Astrocyte (in vitro differentiated cells and primary cell): ENCODE measurements around the gene PGM2L1. TPM values are rescaled to one million over a fixed set of nuclear protein-coding genes. Genes with fewer than 3 reads are reported as not detected.
"Not testable (repeated sequence)": the region's sequence is repeated elsewhere in the genome, so short reads cannot be mapped to it uniquely, and the experiment has no call there.

Experiments used
- DNase-seq: peaks from one replicate; pipeline ENCODE4 v3.0.0-alpha.2; 2010; ENCODE audit warnings: low read depth
- FAIRE-seq: peaks from 2 replicates; lab custom pipeline; 2011; peaks lifted over from hg19 to GRCh38; lab: Jason Lieb, UNC
- H2AFZ ChIP-seq: 2 replicates; pipeline ENCODE4 v1.6.0; 2012; ENCODE audit warnings: low read depth, low read length, inconsistent platforms
- H3K27ac ChIP-seq: 2 replicates; pipeline ENCODE4 v1.5.1; 2011; ENCODE audit warnings: low read depth, low read length, inconsistent platforms
- H3K27me3 ChIP-seq: 2 replicates; pipeline ENCODE4 v1.6.0; 2011; ENCODE audit warnings: low read length, inconsistent platforms; ENCODE audit not compliant: insufficient read depth
- H3K36me3 ChIP-seq: 2 replicates; pipeline ENCODE4 v1.5.1; 2011; ENCODE audit warnings: low read length, inconsistent platforms; ENCODE audit not compliant: insufficient read depth
- H3K4me1 ChIP-seq: 2 replicates; pipeline ENCODE4 v1.5.1; 2011; ENCODE audit warnings: low read length, inconsistent platforms; ENCODE audit not compliant: insufficient read depth
- H3K4me2 ChIP-seq: 2 replicates; pipeline ENCODE4 v1.6.0; 2012; ENCODE audit warnings: low read length, inconsistent platforms
- H3K4me3 ChIP-seq: 2 replicates; pipeline ENCODE4 v1.5.1; 2011; ENCODE audit warnings: low read depth, mild to moderate bottlenecking, low read length, inconsistent platforms; ENCODE audit not compliant: insufficient read depth
- H3K79me2 ChIP-seq: 2 replicates; pipeline ENCODE4 v1.6.0; 2012; ENCODE audit warnings: mild to moderate bottlenecking, low read length, inconsistent platforms; ENCODE audit not compliant: insufficient read depth
- H3K9ac ChIP-seq: 2 replicates; pipeline ENCODE4 v1.6.0; 2012; ENCODE audit warnings: mild to moderate bottlenecking, low read length, inconsistent platforms
- H3K9me3 ChIP-seq: 2 replicates; pipeline ENCODE4 v1.5.1; 2012; ENCODE audit warnings: low read depth, mild to moderate bottlenecking, low read length, inconsistent platforms; ENCODE audit not compliant: insufficient read depth
- H4K20me1 ChIP-seq: 2 replicates; pipeline ENCODE4 v1.6.0; 2012; ENCODE audit warnings: low read length, inconsistent platforms; ENCODE audit not compliant: insufficient read depth
- H3K27ac Mint-ChIP-seq: one replicate; pipeline ENCODE4 v1.8.0; 2021; ENCODE audit warnings: mild to moderate bottlenecking, mixed read lengths; ENCODE audit not compliant: unreplicated experiment
- H3K27me3 Mint-ChIP-seq: one replicate; pipeline ENCODE4 v1.8.0; 2021; ENCODE audit warnings: low read depth, mixed read lengths; ENCODE audit not compliant: unreplicated experiment
- H3K36me3 Mint-ChIP-seq: one replicate; pipeline ENCODE4 v1.8.0; 2021; ENCODE audit warnings: low read depth, mixed read lengths; ENCODE audit not compliant: unreplicated experiment
- H3K4me1 Mint-ChIP-seq: one replicate; pipeline ENCODE4 v1.8.0; 2021; ENCODE audit warnings: low read depth, mixed read lengths; ENCODE audit not compliant: unreplicated experiment
- H3K4me3 Mint-ChIP-seq: one replicate; pipeline ENCODE4 v1.8.0; 2021; ENCODE audit warnings: mild to moderate bottlenecking, moderate library complexity, mixed read lengths; ENCODE audit not compliant: unreplicated experiment
- H3K9me3 Mint-ChIP-seq: one replicate; pipeline ENCODE4 v1.8.0; 2021; ENCODE audit warnings: mild to moderate bottlenecking, mixed read lengths; ENCODE audit not compliant: unreplicated experiment
- CTCF ChIP-seq: IDR thresholded peaks from 2 replicates; pipeline ENCODE4 v1.5.1; 2011; ENCODE audit warnings: low read depth, mild to moderate bottlenecking, inconsistent platforms, low read length, moderate library complexity; ENCODE audit not compliant: insufficient read depth
- EZH2 ChIP-seq: IDR thresholded peaks from 2 replicates; pipeline ENCODE4 v1.6.1; 2012; ENCODE audit warnings: mild to moderate bottlenecking, low read length, inconsistent platforms; ENCODE audit not compliant: insufficient read depth
- total RNA-seq: library from RNA; stranded (reverse); gene quantifications from 2 replicates; pipeline ENCODE4 v1.2.1, GENCODE V29; 2021

The PGM2L1 gene
- total RNA-seq, 1 donor from 2014 or later = 43.6 TPM

- no peak for TF ChIP-seq CTCF
- no peak for TF ChIP-seq EZH2
- H3K9me3 ChIP-seq = no peaks in the 10 kb centered on the region
- no peaks in the 10 kb centered on the region for H3K79me2 ChIP-seq
- H3K27me3 ChIP-seq = no peaks in the 10 kb centered on the region
- no peak overlapping the region for H3K4me3 Mint-ChIP-seq
- H3K4me1 Mint-ChIP-seq = peaks cover 8% of the 10 kb centered on the region
- no peak overlapping the region for H3K27ac ChIP-seq
- H3K27ac Mint-ChIP-seq = no peak overlapping the region
- H3K9me3 Mint-ChIP-seq = no peaks in the 10 kb centered on the region
- no peak overlapping the region for H3K4me3 ChIP-seq
- DNase-seq (no peak), FAIRE-seq (no peak)
- peaks cover 17% of the 10 kb centered on the region for H3K36me3 ChIP-seq
- no peak overlapping the region for H2AFZ ChIP-seq
- H3K4me2 ChIP-seq = no peak overlapping the region
- peaks cover 9% of the 10 kb centered on the region for H3K36me3 Mint-ChIP-seq
- H4K20me1 ChIP-seq = no peaks in the 10 kb centered on the region
- H3K4me1 ChIP-seq = peaks cover 14% of the 10 kb centered on the region
- no peaks in the 10 kb centered on the region for H3K27me3 Mint-ChIP-seq
- H3K9ac ChIP-seq = no peak overlapping the region
These were observed 28.1 kb downstream of the PGM2L1 start for GRCh38 chr11:74370123-74370522.

GRCh38 chr11:74367881-74368280 lies 30.4 kb downstream of the PGM2L1 start:
- Histone ChIP-seq H3K4me3 (no peak overlapping the region), H2AFZ (no peak overlapping the region), H3K79me2 (no peaks in the 10 kb centered on the region), H3K4me2 (no peak overlapping the region), H3K4me1 (peaks cover 14% of the 10 kb centered on the region), H3K9me3 (no peaks in the 10 kb centered on the region), H3K27ac (no peak overlapping the region), H3K36me3 (peaks cover 14% of the 10 kb centered on the region), H4K20me1 (no peaks in the 10 kb centered on the region), H3K27me3 (no peaks in the 10 kb centered on the region), H3K9ac (no peak overlapping the region)
- TF ChIP-seq EZH2 (no peak), CTCF (no peak)
- no peak overlapping the region for H3K27ac Mint-ChIP-seq
- H3K36me3 Mint-ChIP-seq = peaks cover 8% of the 10 kb centered on the region
- H3K9me3 Mint-ChIP-seq = no peaks in the 10 kb centered on the region
- H3K27me3 Mint-ChIP-seq = no peaks in the 10 kb centered on the region
- peaks cover 8% of the 10 kb centered on the region for H3K4me1 Mint-ChIP-seq
- no peak overlapping the region for H3K4me3 Mint-ChIP-seq
- DNase-seq = no peak
- no peak for FAIRE-seq

GRCh38 chr11:74366576-74366975 lies 31.7 kb downstream of the PGM2L1 start:
- peaks cover 17% of the 10 kb centered on the region for H3K36me3 Mint-ChIP-seq
- Histone ChIP-seq H3K36me3 (peaks cover 11% of the 10 kb centered on the region), H3K9me3 (no peaks in the 10 kb centered on the region), H4K20me1 (no peaks in the 10 kb centered on the region), H3K4me1 (peaks cover 8% of the 10 kb centered on the region), H3K4me2 (peak overlapping the region; percentile 55), H3K4me3 (no peak overlapping the region), H3K79me2 (no peaks in the 10 kb centered on the region), H3K27me3 (no peaks in the 10 kb centered on the region), H3K9ac (no peak overlapping the region), H2AFZ (no peak overlapping the region), H3K27ac (peak overlapping the region; percentile 11)
- FAIRE-seq = peak; percentile 96
- TF ChIP-seq EZH2 = no peak
- TF ChIP-seq CTCF = no peak
- peak; percentile 87 for DNase-seq
- H3K9me3 Mint-ChIP-seq = no peaks in the 10 kb centered on the region
- H3K27me3 Mint-ChIP-seq = no peaks in the 10 kb centered on the region
- no peak overlapping the region for H3K4me3 Mint-ChIP-seq
- no peak overlapping the region for H3K27ac Mint-ChIP-seq
- H3K4me1 Mint-ChIP-seq = peaks cover 2% of the 10 kb centered on the region

- not testable (repeated sequence) for H3K27ac ChIP-seq, H3K4me1 ChIP-seq, DNase-seq, H3K27ac Mint-ChIP-seq, H3K4me3 Mint-ChIP-seq, H3K4me3 ChIP-seq, H3K9me3 ChIP-seq, H3K9me3 Mint-ChIP-seq, H3K4me1 Mint-ChIP-seq, H3K4me2 ChIP-seq, FAIRE-seq, H4K20me1 ChIP-seq, H3K79me2 ChIP-seq, H2AFZ ChIP-seq, H3K27me3 Mint-ChIP-seq, H3K27me3 ChIP-seq, H3K9ac ChIP-seq
- peaks cover 11% of the 10 kb centered on the region for H3K36me3 ChIP-seq
- peaks cover 21% of the 10 kb centered on the region for H3K36me3 Mint-ChIP-seq
These were observed 32.4 kb downstream of the PGM2L1 start for GRCh38 chr11:74365805-74366204.
